GM10266 (cell line): ENCODE results near the gene CEP78.
A peak's percentile ranks its signal among the peaks of the same experiment; 100 is the strongest.

Source experiments
- DNase-seq: peaks from one replicate; pipeline ENCODE4 v3.0.0; 2012; ENCODE audit errors: extremely low spot score
- TF ChIP-seq, protein P1 (sequence below): IDR thresholded peaks from 2 replicates; pipeline ENCODE4 v1.5.1; 2012; ENCODE audit warnings: mild to moderate bottlenecking, low read depth; ENCODE audit not compliant: control insufficient read depth, insufficient read depth; ENCODE audit errors: missing control alignments

CEP78 gene

GRCh38 chr9:78297672-78297961 is 61.7 kb downstream of the CEP78 start:
- DNase-seq, result no peak

DNA sequence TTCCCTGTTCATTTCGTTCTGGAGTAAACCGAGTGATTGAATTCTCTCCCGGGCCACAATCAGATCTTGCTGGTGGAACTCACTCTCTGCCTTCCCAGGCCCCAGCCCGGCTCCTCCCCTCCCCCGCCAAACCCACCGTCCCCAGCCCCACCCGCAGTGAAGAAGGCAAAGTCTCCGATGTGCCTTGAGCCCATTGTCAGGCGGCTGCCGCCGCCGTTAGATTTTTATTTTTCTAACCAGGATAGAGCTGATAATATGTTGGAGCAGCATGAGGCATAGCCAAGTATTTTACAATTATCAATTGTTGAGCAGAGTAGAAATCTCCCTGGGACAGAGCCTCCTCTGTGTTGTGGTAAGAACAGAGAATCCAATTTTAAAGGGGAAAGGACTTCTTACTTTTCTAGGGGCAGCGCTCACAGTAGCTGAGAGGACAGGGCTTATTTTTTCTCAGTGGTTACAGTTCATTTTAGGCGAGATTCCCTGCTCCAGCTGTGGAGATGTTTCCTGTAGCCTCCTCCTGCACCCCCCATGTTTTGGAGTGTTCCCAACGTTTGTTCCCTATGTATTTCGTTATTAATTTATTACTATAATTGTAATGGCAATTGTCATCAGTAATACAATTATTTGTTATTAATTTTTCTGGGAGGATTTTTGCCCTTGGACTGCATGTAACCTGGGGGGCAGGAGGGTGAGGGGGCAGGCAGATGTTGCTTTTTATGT is 62.3 kb downstream of the CEP78 start:
- DNase-seq, result peak; percentile 31
- TF ChIP-seq, protein P1, sequence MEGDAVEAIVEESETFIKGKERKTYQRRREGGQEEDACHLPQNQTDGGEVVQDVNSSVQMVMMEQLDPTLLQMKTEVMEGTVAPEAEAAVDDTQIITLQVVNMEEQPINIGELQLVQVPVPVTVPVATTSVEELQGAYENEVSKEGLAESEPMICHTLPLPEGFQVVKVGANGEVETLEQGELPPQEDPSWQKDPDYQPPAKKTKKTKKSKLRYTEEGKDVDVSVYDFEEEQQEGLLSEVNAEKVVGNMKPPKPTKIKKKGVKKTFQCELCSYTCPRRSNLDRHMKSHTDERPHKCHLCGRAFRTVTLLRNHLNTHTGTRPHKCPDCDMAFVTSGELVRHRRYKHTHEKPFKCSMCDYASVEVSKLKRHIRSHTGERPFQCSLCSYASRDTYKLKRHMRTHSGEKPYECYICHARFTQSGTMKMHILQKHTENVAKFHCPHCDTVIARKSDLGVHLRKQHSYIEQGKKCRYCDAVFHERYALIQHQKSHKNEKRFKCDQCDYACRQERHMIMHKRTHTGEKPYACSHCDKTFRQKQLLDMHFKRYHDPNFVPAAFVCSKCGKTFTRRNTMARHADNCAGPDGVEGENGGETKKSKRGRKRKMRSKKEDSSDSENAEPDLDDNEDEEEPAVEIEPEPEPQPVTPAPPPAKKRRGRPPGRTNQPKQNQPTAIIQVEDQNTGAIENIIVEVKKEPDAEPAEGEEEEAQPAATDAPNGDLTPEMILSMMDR, result no peak

More at GRCh38 chr9:78297672-78297961, 61.7 kb downstream of the CEP78 start:
- TF ChIP-seq, protein P1, result no peak

DNA sequence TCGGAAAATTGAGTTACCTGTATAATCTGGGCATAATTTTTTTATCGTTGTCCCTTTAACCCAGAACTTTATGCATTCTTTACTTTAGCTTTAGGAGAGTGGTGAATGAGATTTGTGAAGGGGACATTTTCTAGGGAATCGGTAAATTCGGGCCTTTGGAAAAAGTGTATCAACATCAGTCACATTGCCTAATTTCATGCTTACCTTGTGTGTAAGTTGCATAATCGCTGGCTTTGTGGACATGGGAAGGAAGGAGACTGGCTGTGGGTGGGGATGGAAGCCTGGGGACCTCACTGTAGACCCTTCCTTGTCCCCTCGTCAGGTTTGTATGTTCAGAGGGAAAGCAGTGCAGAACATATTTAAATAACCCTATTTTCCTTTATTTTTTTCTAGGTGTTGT is 64.3 kb downstream of the CEP78 start:
- DNase-seq, result no peak
- TF ChIP-seq, protein P1, result no peak

- DNase-seq, result no peak
- TF ChIP-seq, protein P1, result no peak
These were observed 65.6 kb downstream of the CEP78 start for GRCh38 chr9:78301466-78301865.

GRCh38 chr9:78303377-78304062 is 67.6 kb downstream of the CEP78 start:
- TF ChIP-seq, protein P1, result no peak
- no peak for DNase-seq

DNA sequence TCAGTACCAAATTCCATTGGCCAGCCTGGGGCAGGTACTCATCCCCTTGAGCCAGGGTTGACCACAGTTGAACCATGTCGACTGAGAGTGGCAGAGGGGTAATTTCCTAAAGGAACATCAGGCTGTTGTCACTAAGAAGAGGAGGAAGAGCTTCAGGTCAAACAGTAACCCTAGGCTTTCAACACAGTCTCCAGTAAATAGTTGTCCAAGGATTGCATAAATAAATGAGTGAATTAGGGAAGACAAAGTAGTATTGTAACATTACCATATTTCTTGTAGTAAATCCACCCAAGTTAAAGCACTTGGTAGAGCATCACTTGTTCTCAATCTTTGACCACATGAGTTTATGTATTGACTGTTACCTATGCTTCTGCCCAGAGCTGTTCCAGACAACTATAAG is 68.5 kb downstream of the CEP78 start:
- no peak for DNase-seq
- TF ChIP-seq, protein P1, result no peak
